GF-D8 (cell line): ENCODE results near the gene RELN.
"Not testable (repeated sequence)": the region's sequence is repeated elsewhere in the genome, so short reads cannot be mapped to it uniquely, and the experiment has no call there.

Source experiments
- DNase-seq: peaks from one replicate; lab custom pipeline; 2025; lab: John Stamatoyannopoulos, UW

RELN gene

GRCh38 chr7:103989200-103989784, at the start of gene RELN:
Gene RELN (minus strand): TSS chr7:103989658. CDS start chr7:103989356, 302 bp downstream.
- no peak for DNase-seq

GRCh38 chr7:104038136-104038535, 48.7 kb upstream of the RELN start:
- DNase-seq = no peak

- not testable (repeated sequence) for DNase-seq
Measured at GRCh38 chr7:104036889-104037288, 47.4 kb upstream of the RELN start.

GRCh38 chr7:104035351-104035750, 45.9 kb upstream of the RELN start:
- no peak for DNase-seq

- no peak for DNase-seq
Measured at GRCh38 chr7:104034679-104035078, 45.2 kb upstream of the RELN start.

- DNase-seq = no peak
Measured at GRCh38 chr7:104033837-104034236, 44.4 kb upstream of the RELN start.

GRCh38 chr7:104032486-104032885, 43.0 kb upstream of the RELN start:
- no peak for DNase-seq

GRCh38 chr7:104029765-104030164, 40.3 kb upstream of the RELN start:
- no peak for DNase-seq

GRCh38 chr7:104024632-104025031, 35.2 kb upstream of the RELN start:
- no peak for DNase-seq

GRCh38 chr7:104023100-104023499, 33.6 kb upstream of the RELN start:
- DNase-seq = no peak

GRCh38 chr7:104018425-104018824, 29.0 kb upstream of the RELN start:
- DNase-seq = no peak

GRCh38 chr7:104017001-104017400, 27.5 kb upstream of the RELN start:
- no peak for DNase-seq

GRCh38 chr7:104012835-104013234, 23.4 kb upstream of the RELN start:
- DNase-seq = no peak

- DNase-seq = no peak
Measured at GRCh38 chr7:104011829-104012228, 22.4 kb upstream of the RELN start.

GRCh38 chr7:104010052-104010909, 20.8 kb upstream of the RELN start:
- no peak for DNase-seq

GRCh38 chr7:104008107-104008506, 18.6 kb upstream of the RELN start:
- no peak for DNase-seq

GRCh38 chr7:104007614-104008013, 18.2 kb upstream of the RELN start:
- no peak for DNase-seq

GRCh38 chr7:104005197-104005596, 15.7 kb upstream of the RELN start:
- DNase-seq = no peak

GRCh38 chr7:103996639-103997038, 7.2 kb upstream of the RELN start:
- no peak for DNase-seq

- no peak for DNase-seq
Measured at GRCh38 chr7:103996017-103996551, 6.6 kb upstream of the RELN start.

- DNase-seq = no peak
Measured at GRCh38 chr7:103995554-103995953, 6.1 kb upstream of the RELN start.

- no peak for DNase-seq
Measured at GRCh38 chr7:103993551-103993950, 4.1 kb upstream of the RELN start.

- DNase-seq = no peak
Measured at GRCh38 chr7:103991406-103991805, 1.9 kb upstream of the RELN start.
